ENCODE measurements around the gene FCGR3B.
"Not testable (repeated sequence)": the region's sequence is repeated elsewhere in the genome, so short reads cannot be mapped to it uniquely, and the experiment has no call there.

The FCGR3B gene

GRCh38 chr1:161623401-161624051 lies 7.5 kb downstream of the FCGR3B start:
- H3K27ac ChIP-seq; DNase-seq (ENCODE audit: low spot score); POLR2A ChIA-PET (ENCODE audit: low non-redundant PET); CTCF ChIA-PET: not testable (repeated sequence)

- POLR2A ChIA-PET (ENCODE audit: low non-redundant PET); CTCF ChIA-PET; DNase-seq (ENCODE audit: low spot score): not testable (repeated sequence)
- peak overlapping the region; percentile 79 for H3K27ac ChIP-seq
Observed at GRCh38 chr1:161622054-161622453, 8.9 kb downstream of the FCGR3B start.

- peak; percentile 50 for DNase-seq (ENCODE audit: low spot score)
- CTCF ChIA-PET; POLR2A ChIA-PET (ENCODE audit: low non-redundant PET): not testable (repeated sequence)
- H3K27ac ChIP-seq = peak overlapping the region; percentile 79
Observed at GRCh38 chr1:161621181-161622000, 9.6 kb downstream of the FCGR3B start.

GRCh38 chr1:161620399-161620798 lies 10.6 kb downstream of the FCGR3B start:
- POLR2A ChIA-PET (ENCODE audit: low non-redundant PET); H3K27ac ChIP-seq; DNase-seq (ENCODE audit: low spot score); CTCF ChIA-PET: not testable (repeated sequence)

DNA sequence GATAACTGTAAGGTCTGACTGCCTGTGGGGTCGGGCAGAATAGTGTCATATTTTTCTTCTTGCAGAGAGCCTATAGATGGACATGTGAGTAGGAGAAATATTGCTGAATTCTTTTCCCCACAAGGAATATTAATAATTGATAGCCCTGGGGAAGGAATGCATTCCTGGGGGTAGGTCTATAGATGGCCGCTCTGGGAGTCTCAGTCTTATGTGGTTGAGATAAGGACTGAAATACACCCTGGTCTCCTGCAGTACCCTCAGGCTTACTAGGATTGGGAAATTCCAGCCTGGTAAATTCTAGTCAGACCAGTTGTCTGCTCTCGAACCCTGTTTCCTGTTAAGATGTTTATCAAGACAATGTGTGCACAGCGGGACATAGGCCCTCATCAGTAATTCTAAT lies 12.5 kb downstream of the FCGR3B start:
- DNase-seq (ENCODE audit: low spot score); POLR2A ChIA-PET (ENCODE audit: low non-redundant PET); H3K27ac ChIP-seq; CTCF ChIA-PET: not testable (repeated sequence)

GRCh38 chr1:161616417-161616816 lies 14.6 kb downstream of the FCGR3B start:
- CTCF ChIA-PET; POLR2A ChIA-PET (ENCODE audit: low non-redundant PET); DNase-seq (ENCODE audit: low spot score); H3K27ac ChIP-seq: not testable (repeated sequence)

- DNase-seq (ENCODE audit: low spot score); CTCF ChIA-PET; POLR2A ChIA-PET (ENCODE audit: low non-redundant PET): not testable (repeated sequence)
- H3K27ac ChIP-seq = peak overlapping the region; percentile 75
Observed at GRCh38 chr1:161613142-161613514, 17.8 kb downstream of the FCGR3B start.

DNA sequence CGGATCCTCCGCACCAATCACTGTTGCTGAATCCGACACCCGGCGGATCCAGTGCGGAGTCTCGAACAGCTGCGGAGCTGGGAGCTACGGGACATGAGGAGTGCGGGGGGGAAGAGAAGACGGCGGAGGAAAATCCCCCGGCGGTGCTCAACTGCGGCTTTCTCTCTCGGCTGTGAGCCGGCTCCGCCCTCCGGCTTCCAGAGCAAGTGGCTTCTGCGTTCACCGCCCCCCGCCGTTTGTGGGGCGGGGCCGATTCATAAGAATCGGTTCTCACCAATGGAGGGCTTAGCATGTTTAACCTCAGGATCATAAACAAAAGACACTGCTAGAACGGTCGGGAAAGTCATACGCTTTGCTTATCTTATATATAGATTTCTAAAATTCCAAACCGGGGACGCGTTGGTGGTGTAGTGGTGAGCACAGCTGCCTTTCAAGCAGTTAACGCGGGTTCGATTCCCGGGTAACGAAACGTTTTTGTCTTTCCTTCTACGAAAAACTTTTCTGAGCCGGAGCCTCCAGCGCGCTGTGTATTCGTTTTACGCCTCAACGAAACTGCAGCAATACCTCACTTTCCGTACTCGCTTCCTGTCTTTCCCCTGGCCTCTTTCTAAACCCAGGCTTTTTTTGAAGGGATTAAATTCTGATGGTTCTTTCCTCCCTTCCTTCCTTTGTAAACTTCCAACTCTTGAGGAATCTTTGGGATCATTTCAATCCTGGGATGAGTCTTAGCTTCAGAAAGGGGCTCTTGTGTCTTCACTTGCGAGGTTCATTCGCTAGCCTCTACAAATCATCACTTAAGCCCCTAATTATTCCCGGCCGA lies 18.4 kb downstream of the FCGR3B start:
- CTCF ChIA-PET; POLR2A ChIA-PET (ENCODE audit: low non-redundant PET): not testable (repeated sequence)
- DNase-seq (ENCODE audit: low spot score) = peak; percentile 91
- H3K27ac ChIP-seq = peak overlapping the region; percentile 75

DNA sequence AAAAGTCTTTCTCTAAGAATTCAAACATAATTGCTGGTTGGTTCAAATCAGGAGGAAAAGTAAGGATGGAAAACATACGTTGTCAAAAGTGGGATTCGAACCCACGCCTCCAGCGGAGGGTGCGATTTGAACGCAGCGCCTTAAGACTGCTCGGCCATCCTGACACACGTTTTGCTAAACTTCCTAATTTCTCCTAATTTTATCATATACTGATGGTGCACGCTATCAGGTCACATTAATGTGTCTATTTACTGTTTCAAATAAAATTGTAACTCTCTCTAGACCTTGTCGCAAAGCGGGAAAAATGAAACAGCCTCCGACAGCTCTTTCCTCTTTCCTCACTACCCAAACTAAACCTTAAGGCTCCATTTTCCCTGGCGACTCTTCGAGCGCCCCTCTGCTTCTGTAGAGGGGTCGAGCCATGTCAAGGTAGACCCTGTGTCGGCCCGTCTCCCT lies 19.1 kb downstream of the FCGR3B start:
- H3K27ac ChIP-seq = peak overlapping the region; percentile 75
- POLR2A ChIA-PET (ENCODE audit: low non-redundant PET); DNase-seq (ENCODE audit: low spot score); CTCF ChIA-PET: not testable (repeated sequence)

- POLR2A ChIA-PET (ENCODE audit: low non-redundant PET); CTCF ChIA-PET; DNase-seq (ENCODE audit: low spot score); H3K27ac ChIP-seq: not testable (repeated sequence)
Observed at GRCh38 chr1:161610198-161610597, 20.8 kb downstream of the FCGR3B start.

DNA sequence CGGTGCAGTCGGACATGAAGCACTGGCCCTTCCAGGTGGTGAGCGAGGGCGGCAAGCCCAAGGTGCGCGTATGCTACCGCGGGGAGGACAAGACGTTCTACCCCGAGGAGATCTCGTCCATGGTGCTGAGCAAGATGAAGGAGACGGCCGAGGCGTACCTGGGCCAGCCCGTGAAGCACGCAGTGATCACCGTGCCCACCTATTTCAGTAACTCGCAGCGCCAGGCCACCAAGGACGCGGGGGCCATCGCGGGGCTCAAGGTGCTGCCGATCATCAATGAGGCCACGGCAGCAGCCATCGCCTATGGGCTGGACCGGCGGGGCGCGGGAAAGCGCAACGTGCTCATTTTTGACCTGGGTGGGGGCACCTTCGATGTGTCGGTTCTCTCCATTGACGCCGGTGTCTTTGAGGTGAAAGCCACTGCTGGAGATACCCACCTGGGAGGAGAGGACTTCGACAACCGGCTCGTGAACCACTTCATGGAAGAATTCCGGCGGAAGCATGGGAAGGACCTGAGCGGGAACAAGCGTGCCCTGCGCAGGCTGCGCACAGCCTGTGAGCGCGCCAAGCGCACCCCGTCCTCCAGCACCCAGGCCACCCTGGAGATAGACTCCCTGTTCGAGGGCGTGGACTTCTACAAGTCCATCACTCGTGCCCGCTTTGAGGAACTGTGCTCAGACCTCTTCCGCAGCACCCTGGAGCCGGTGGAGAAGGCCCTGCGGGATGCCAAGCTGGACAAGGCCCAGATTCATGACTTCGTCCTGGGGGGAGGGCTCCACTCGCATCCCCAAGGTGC lies 24.2 kb downstream of the FCGR3B start:
- POLR2A ChIA-PET (ENCODE audit: low non-redundant PET); DNase-seq (ENCODE audit: low spot score); CTCF ChIA-PET; H3K27ac ChIP-seq: not testable (repeated sequence)

- peak; percentile 78 for DNase-seq (ENCODE audit: low spot score)
- POLR2A ChIA-PET (ENCODE audit: low non-redundant PET); H3K27ac ChIP-seq; CTCF ChIA-PET: not testable (repeated sequence)
Observed at GRCh38 chr1:161605762-161606540, 25.0 kb downstream of the FCGR3B start.

DNA sequence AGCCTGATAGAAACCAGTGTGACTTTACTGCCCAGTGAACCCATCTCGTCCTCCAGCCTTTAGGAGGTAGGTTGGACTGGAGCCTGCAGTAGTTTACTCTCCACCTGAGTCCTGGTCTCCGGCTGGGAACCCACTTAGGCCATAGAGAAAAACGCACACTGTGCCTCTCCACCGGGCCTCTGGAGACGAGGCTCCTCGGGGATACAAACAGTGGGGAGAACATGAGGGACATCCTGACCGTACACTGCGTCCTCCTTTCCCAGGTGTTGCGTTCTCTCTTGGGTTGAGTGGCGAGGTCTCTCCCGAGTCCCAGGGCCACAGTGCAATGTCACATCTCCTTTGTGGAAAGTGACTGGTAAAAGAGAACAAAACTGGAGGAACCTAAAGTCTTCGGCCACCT lies 26.0 kb downstream of the FCGR3B start:
- DNase-seq (ENCODE audit: low spot score); CTCF ChIA-PET; POLR2A ChIA-PET (ENCODE audit: low non-redundant PET); H3K27ac ChIP-seq: not testable (repeated sequence)

- POLR2A ChIA-PET (ENCODE audit: low non-redundant PET); H3K27ac ChIP-seq; DNase-seq (ENCODE audit: low spot score); CTCF ChIA-PET: not testable (repeated sequence)
Observed at GRCh38 chr1:161597077-161597476, 33.9 kb downstream of the FCGR3B start.

GRCh38 chr1:161595583-161595982 lies 35.4 kb downstream of the FCGR3B start:
- H3K27ac ChIP-seq; CTCF ChIA-PET; DNase-seq (ENCODE audit: low spot score); POLR2A ChIA-PET (ENCODE audit: low non-redundant PET): not testable (repeated sequence)

DNA sequence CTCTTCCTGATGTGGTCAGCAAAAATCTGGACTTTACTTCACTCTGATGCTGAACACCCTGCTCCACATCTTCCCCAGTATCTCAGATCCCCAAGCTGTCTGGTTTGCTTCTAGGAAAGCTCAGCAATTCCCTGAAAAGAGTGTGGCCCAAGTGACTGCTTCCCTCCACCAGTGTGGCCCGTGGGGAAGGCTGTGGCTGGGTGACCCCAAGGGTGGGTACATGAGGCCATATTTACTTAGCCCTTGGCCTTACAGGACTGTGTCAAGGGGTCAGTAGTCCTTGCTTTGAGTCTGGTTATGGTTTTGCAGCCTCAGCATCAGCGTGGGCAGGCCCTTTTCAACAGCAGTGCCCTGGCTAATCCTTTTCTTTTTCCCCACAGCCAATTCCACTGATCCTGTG lies 35.8 kb downstream of the FCGR3B start:
- H3K27ac ChIP-seq; DNase-seq (ENCODE audit: low spot score); CTCF ChIA-PET; POLR2A ChIA-PET (ENCODE audit: low non-redundant PET): not testable (repeated sequence)
